Adrenal gland (tissue), 12 donors: ENCODE data around the gene CAMTA1. TPM values are rescaled to one million over a fixed set of nuclear protein-coding genes. Genes with fewer than 3 reads are reported as not detected.

Source experiments
- DNase-seq, 7 donors: peaks; one replicate each; pipeline ENCODE4 v3.0.0-alpha.2; 2019 to 2020
- H3K27ac ChIP-seq, 5 donors: fragments of 200-600 bp; sonication (generic) in 4 of 5; 1 replicate in 3 of 5; 2 replicates in 2 of 5; pipeline versions ENCODE4 v1.5.1 to v1.8.0; 2016 to 2020; ENCODE audit warnings: mild to moderate bottlenecking in 1 of 5
- H3K27me3 ChIP-seq: fragments of 200-600 bp; 2 replicates; pipeline ENCODE4 v1.8.0; 2021
- H3K36me3 ChIP-seq, 2 donors: fragments of 200-600 bp; replicated peaks in 1 of 2; 1 replicate in 1 of 2; 2 replicates in 1 of 2; pipeline versions ENCODE4 v1.5.1 to v1.8.0; 2018 to 2022
- H3K4me1 ChIP-seq, 2 donors: fragments of 200-600 bp; replicated peaks in 1 of 2; 1 replicate in 1 of 2; 2 replicates in 1 of 2; pipeline versions ENCODE4 v1.5.1 to v1.8.0; 2018 to 2021
- H3K4me3 ChIP-seq, 4 donors: fragments of 200-600 bp; sonication (generic) in 3 of 4; one replicate each; pipeline ENCODE4 v1.5.1; 2016 to 2018
- H3K9me3 ChIP-seq, 3 donors: fragments of 200-600 bp; sonication (generic) in 1 of 3; replicated peaks in 1 of 3; 1 replicate in 2 of 3; 2 replicates in 1 of 3; pipeline versions ENCODE4 v1.5.1 to v1.8.0; 2016 to 2021
- POLR2A ChIP-seq, 2 donors: fragments of 450-650 bp; IDR thresholded peaks; one replicate each; pipeline ENCODE4 v1.6.1; 2017; ENCODE audit warnings: antibody characterized with exemption in 2 of 2, mild to moderate bottlenecking in 2 of 2, moderate library complexity in 1 of 2
- WGBS, 4 donors: extraction: QIAGEN DNeasy Blood & Tissue Kit in 2 of 4; methylation state at CpG; one replicate each; pipeline versions ENCODE4 v1.1.5 to v1.1.7; 2013 to 2017; 5-methylcytosine and 5-hydroxymethylcytosine counted together
- intact Hi-C, 2 donors: fragments of 100-400 bp; cut with DNase I; formaldehyde crosslinking; loops; one replicate each; pipeline versions ENCODE4 v1.14.1 to v1.15.0; 2022 to 2023
- polyA plus RNA-seq, 3 donors: library from polyadenylated mRNA; stranded (reverse); fragments of 200-250 nt in 2 of 3; fragments of 350-450 nt in 1 of 3; fragmentation: Illumina TruSeq in 1 of 3; extraction: RNeasy Lipid Tissue Mini Kit (QIAGEN cat#74804) in 1 of 3; gene quantifications; one replicate each; pipeline ENCODE4 v1.2.3, GENCODE V29; 2013 to 2014
- total RNA-seq, 9 donors: library from RNA; depleted of rRNA in 4 of 9; stranded (reverse); fragments of >200 nt in 4 of 9; fragments of 120-200 nt in 1 of 9; fragmentation: NEBNext Ultra II Directional in 1 of 9; extraction: Animal tissue kit (Norgen Biotek cat#: 25700) in 1 of 9; gene quantifications; one replicate each; pipeline versions ENCODE4 v1.1.0 to v1.2.4, GENCODE V29; 2013 to 2023
- TF ChIP-seq, protein P1 (sequence below), 6 experiments: fragments of 450-650 bp in 4 of 6; fragments of 200-600 bp in 2 of 6; sonication (generic) in 1 of 6; IDR thresholded peaks; 1 replicate in 5 of 6; 2 replicates in 1 of 6; pipeline versions ENCODE4 v1.5.1 to v1.8.0; 2016 to 2021; ENCODE audit warnings: antibody characterized with exemption in 6 of 6, mild to moderate bottlenecking in 2 of 6, moderate library complexity in 1 of 6
- donor health status: healthy with polysubstance abuse.
- donor health status: Bipolar disorder and iron deficiency.
- donor health status: DM: yes; HTN: yes; CAD: no.
- donor health status: DM: no; HTN: no; CAD: no.
- donor health status: DM: no; HTN: no; CAD: no.
- donor health status: DM: yes; HTN: yes; CAD: no.

CAMTA1 gene
- total and polyA plus RNA-seq, 12 donors, result 62.9 to 141 (median 96.9) TPM

DNA sequence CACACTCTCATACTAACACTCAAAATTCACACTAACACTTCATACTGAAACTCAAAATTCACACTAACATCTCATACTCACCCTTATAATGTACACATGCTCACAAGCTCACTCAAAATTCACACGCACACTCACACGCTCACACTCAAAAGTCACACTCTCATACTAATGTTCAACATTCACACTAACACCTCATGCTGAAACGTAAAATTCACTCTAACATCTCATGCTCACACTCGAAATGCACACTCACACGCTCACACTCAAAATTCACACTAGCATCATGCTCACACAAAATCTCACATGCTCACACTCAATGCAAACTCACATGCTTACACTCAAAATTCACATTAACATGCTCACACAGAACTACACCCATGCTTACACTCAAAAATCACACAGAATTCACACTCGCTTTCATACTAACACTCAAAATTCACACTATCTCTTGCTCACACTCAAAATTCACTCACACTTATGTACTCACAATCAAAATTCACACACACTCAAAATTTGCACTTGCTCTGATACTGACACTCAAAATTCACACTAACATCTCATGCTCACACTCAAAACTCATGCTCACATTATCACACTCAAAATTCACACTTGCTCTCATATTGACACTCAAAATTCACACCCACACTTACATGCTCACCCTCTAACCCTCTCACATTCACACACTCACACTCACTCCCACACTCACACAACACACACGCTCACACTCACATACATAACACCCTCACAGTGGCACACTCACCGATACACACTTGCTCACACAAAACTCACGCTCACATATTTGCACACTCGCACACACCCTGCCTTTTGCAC lies 721.4 kb downstream of the CAMTA1 start:
- Histone ChIP-seq H3K36me3 (no peaks in the 10 kb centered on the region), H3K4me3 (no peak overlapping the region), H3K9me3 (no peaks in the 10 kb centered on the region), H3K4me1 (no peaks in the 10 kb centered on the region), H3K27me3 (no peaks in the 10 kb centered on the region), H3K27ac (no peak overlapping the region)
- DNase-seq, result no peak
- WGBS, 4 donors, result 81 to 94% (median 89%) methylated on average over 10 of the region's 10 CpGs
- TF ChIP-seq, protein P1, sequence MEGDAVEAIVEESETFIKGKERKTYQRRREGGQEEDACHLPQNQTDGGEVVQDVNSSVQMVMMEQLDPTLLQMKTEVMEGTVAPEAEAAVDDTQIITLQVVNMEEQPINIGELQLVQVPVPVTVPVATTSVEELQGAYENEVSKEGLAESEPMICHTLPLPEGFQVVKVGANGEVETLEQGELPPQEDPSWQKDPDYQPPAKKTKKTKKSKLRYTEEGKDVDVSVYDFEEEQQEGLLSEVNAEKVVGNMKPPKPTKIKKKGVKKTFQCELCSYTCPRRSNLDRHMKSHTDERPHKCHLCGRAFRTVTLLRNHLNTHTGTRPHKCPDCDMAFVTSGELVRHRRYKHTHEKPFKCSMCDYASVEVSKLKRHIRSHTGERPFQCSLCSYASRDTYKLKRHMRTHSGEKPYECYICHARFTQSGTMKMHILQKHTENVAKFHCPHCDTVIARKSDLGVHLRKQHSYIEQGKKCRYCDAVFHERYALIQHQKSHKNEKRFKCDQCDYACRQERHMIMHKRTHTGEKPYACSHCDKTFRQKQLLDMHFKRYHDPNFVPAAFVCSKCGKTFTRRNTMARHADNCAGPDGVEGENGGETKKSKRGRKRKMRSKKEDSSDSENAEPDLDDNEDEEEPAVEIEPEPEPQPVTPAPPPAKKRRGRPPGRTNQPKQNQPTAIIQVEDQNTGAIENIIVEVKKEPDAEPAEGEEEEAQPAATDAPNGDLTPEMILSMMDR (IDR thresholded peaks at IDR 0.05), result no peak
- no peak for TF ChIP-seq POLR2A (IDR thresholded peaks at IDR 0.05)
- intact Hi-C loops, result no loop called here

DNA sequence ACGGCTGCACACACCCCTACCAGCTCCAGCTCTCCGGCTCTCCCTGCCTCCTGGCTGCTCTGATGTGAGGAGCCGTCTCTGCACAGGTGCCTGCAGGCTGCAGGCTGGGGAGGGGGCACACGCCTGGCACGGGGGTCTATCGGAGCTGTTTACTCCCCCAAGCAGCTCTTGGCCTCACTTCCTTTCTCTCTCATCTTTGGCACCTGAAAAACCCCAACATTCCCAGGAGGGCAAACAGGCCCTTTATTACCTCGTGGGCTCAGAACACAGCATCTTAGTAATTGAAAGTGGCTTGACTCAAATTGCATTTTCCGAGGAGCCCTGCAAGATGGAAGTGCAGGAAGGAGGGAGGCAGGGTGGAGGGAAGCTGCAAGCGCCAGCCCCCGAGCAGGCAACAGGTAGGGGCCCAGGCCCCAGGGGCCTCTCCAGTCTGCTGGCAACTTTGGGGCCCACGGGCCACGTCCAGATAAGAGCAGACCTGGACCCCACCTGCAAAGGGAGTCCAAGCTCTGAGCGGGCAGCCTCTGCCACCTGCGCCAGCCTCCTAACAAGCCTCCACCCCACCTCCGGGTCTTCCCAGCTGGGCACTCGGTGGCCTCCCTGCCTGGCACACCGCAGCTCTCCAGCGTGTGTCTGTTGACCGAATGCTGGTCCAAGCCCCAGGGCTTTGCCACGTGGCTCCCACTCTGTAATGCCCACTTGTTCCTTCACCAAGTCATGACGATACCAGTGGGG lies 722.2 kb downstream of the CAMTA1 start:
- intact Hi-C loops, result no loop called here
- 82 to 88% (median 87%) methylated on average over 16 to 21 of the region's 21 CpGs for WGBS, 4 donors
- TF ChIP-seq, protein P1 (IDR thresholded peaks at IDR 0.05), result no peak
- TF ChIP-seq POLR2A (IDR thresholded peaks at IDR 0.05), result no peak
- Histone ChIP-seq H3K27me3 (no peaks in the 10 kb centered on the region), H3K4me3 (no peak overlapping the region), H3K9me3 (no peaks in the 10 kb centered on the region), H3K27ac (no peak overlapping the region), H3K36me3 (no peaks in the 10 kb centered on the region), H3K4me1 (no peaks in the 10 kb centered on the region)
- no peak for DNase-seq

DNA sequence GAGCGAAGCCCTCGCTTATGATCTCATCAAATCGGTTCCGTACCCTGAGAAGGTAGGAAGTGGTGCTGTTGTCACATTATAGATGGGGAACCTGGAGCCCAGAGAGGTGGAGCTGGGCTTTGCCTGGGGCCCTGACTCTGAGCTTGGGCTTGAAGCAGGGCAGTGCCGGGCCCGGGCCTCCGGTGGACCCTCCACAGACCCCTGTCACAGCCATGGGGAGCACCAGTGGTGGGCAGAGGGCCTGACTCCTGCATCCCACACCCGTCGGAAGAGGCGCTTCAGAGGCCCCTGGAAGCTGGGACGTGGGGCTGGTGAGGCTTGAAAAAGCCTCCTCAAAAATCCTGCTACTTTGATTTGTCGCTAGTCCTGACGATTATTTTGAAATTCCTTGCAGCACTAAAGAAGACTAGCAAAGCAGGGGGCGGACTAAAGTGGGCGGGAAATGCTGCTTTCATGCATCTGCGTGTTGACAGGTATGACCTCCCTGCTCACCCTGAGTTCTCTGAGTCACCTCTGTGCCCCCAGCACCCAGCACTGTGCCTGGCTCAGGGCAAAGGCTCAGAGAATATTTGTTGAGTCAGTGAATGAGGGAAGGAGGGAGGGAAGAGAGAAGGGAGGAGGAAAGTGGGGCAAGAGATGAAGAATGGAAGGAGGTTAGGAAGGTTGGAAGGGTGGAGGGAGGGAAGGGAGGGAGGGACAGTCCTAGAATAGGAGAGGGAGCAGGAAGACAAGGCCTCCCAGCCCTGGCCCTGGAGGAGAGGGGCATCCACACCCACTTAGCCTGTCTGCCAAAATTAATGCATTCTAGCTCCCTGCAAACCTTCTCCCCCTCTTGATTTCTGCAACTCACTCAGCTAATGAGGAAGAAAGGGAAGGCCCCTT lies 723.0 kb downstream of the CAMTA1 start:
- TF ChIP-seq, protein P1 (IDR thresholded peaks at IDR 0.05), result no peak
- no peak for TF ChIP-seq POLR2A (IDR thresholded peaks at IDR 0.05)
- Histone ChIP-seq H3K27ac (no peak overlapping the region), H3K27me3 (no peaks in the 10 kb centered on the region), H3K36me3 (no peaks in the 10 kb centered on the region), H3K9me3 (no peaks in the 10 kb centered on the region), H3K4me3 (no peak overlapping the region), H3K4me1 (no peaks in the 10 kb centered on the region)
- WGBS, 4 donors, result 87 to 90% (median 88%) methylated on average over 14 to 16 of the region's 16 CpGs
- intact Hi-C loops, result no loop called here
- DNase-seq, result no peak
